Endometrial microvascular endothelial cells (primary cell): ENCODE results near the gene EVC. TPM values are rescaled to one million over a fixed set of nuclear protein-coding genes. Genes with fewer than 3 reads are reported as not detected.
"Not testable (repeated sequence)": the region's sequence is repeated elsewhere in the genome, so short reads cannot be mapped to it uniquely, and the experiment has no call there.

Experiments used
- in situ Hi-C: cut with HindIII; loops from 2 replicates; pipeline ENCODE4 v1.10.0; 2017; ENCODE audit warnings: low sequenced_read_pairs, low pct_unique_long_range_greater_than_20kb; ENCODE audit errors: inconsistent ontology term
- total RNA-seq: library from RNA; depleted of rRNA; stranded (reverse); fragments of >200 nt; gene quantifications from one replicate; pipeline ENCODE4 v1.2.3, GENCODE V29; 2015; ENCODE audit errors: inconsistent ontology term

The EVC gene
- total RNA-seq, 1 donor from 2014 or later, result 8.7 TPM

GRCh38 chr4:5822619-5823018 lies 111.6 kb downstream of the EVC start:
- in situ Hi-C loops, result no loop called here

- in situ Hi-C loops, result no loop called here
Measured at GRCh38 chr4:5823542-5824211, 112.7 kb downstream of the EVC start.

- in situ Hi-C loops, result no loop called here
Measured at GRCh38 chr4:5824227-5824626, 113.2 kb downstream of the EVC start.

GRCh38 chr4:5824635-5825034 lies 113.6 kb downstream of the EVC start:
- in situ Hi-C loops, result no loop called here

- in situ Hi-C loops, result no loop called here
Measured at GRCh38 chr4:5825321-5826041, 114.5 kb downstream of the EVC start.

GRCh38 chr4:5826437-5827107 lies 115.6 kb downstream of the EVC start:
- in situ Hi-C loops, result no loop called here

GRCh38 chr4:5827108-5828004 lies 116.4 kb downstream of the EVC start:
- in situ Hi-C loops, result no loop called here

GRCh38 chr4:5828005-5828391 lies 117.0 kb downstream of the EVC start:
- in situ Hi-C loops, result no loop called here

- in situ Hi-C loops, result no loop called here
Measured at GRCh38 chr4:5836943-5837342, 125.9 kb downstream of the EVC start.

GRCh38 chr4:5837483-5837882 lies 126.5 kb downstream of the EVC start:
- in situ Hi-C loops, result not testable (repeated sequence)

- in situ Hi-C loops, result no loop called here
Measured at GRCh38 chr4:5839332-5839731, 128.3 kb downstream of the EVC start.

GRCh38 chr4:5839751-5840674 lies 129.0 kb downstream of the EVC start:
- in situ Hi-C loops, result no loop called here

- in situ Hi-C loops, result no loop called here
Measured at GRCh38 chr4:5842456-5842855, 131.5 kb downstream of the EVC start.

- in situ Hi-C loops, result no loop called here
Measured at GRCh38 chr4:5843573-5844530, 132.9 kb downstream of the EVC start.

GRCh38 chr4:5845035-5845905 lies 134.3 kb downstream of the EVC start:
- in situ Hi-C loops, result no loop called here

- in situ Hi-C loops, result no loop called here
Measured at GRCh38 chr4:5851637-5852301, 140.8 kb downstream of the EVC start.
